IPS-11a (cell line): Measurements from ENCODE around the gene SPOCK1.

ENCODE experiments used
- H3K4me3 ChIP-seq: one replicate; pipeline ENCODE4 v1.5.1; 2013; ENCODE audit warnings: low read depth, low read length, control low read depth

SPOCK1 gene

GRCh38 chr5:137335493-137335892, 163.6 kb downstream of the SPOCK1 start:
- H3K4me3 ChIP-seq: no peak overlapping the region

GRCh38 chr5:137333928-137334327, 165.2 kb downstream of the SPOCK1 start:
- no peak overlapping the region for H3K4me3 ChIP-seq

GRCh38 chr5:137333475-137333874, 165.7 kb downstream of the SPOCK1 start:
- no peak overlapping the region for H3K4me3 ChIP-seq

- H3K4me3 ChIP-seq: no peak overlapping the region
Measured at GRCh38 chr5:137332296-137332695, 166.8 kb downstream of the SPOCK1 start.

GRCh38 chr5:137329586-137330296, 169.4 kb downstream of the SPOCK1 start:
- H3K4me3 ChIP-seq: no peak overlapping the region

GRCh38 chr5:137328991-137329390, 170.1 kb downstream of the SPOCK1 start:
- H3K4me3 ChIP-seq: no peak overlapping the region

- H3K4me3 ChIP-seq: no peak overlapping the region
Measured at GRCh38 chr5:137328463-137328862, 170.7 kb downstream of the SPOCK1 start.

- H3K4me3 ChIP-seq: no peak overlapping the region
Measured at GRCh38 chr5:137325721-137326120, 173.4 kb downstream of the SPOCK1 start.

- no peak overlapping the region for H3K4me3 ChIP-seq
Measured at GRCh38 chr5:137320056-137321045, 178.8 kb downstream of the SPOCK1 start.

- H3K4me3 ChIP-seq: no peak overlapping the region
Measured at GRCh38 chr5:137318027-137318426, 181.1 kb downstream of the SPOCK1 start.

GRCh38 chr5:137316346-137316736, 182.8 kb downstream of the SPOCK1 start:
- no peak overlapping the region for H3K4me3 ChIP-seq

- no peak overlapping the region for H3K4me3 ChIP-seq
Measured at GRCh38 chr5:137315534-137316345, 183.4 kb downstream of the SPOCK1 start.

- H3K4me3 ChIP-seq: no peak overlapping the region
Measured at GRCh38 chr5:137315109-137315508, 184.0 kb downstream of the SPOCK1 start.

GRCh38 chr5:137313526-137314175, 185.5 kb downstream of the SPOCK1 start:
- no peak overlapping the region for H3K4me3 ChIP-seq

GRCh38 chr5:137312011-137312410, 187.1 kb downstream of the SPOCK1 start:
- no peak overlapping the region for H3K4me3 ChIP-seq

GRCh38 chr5:137310051-137310730, 188.9 kb downstream of the SPOCK1 start:
- no peak overlapping the region for H3K4me3 ChIP-seq

GRCh38 chr5:137309290-137309689, 189.8 kb downstream of the SPOCK1 start:
- H3K4me3 ChIP-seq: no peak overlapping the region

- H3K4me3 ChIP-seq: no peak overlapping the region
Measured at GRCh38 chr5:137308311-137308710, 190.8 kb downstream of the SPOCK1 start.

GRCh38 chr5:137306903-137307302, 192.2 kb downstream of the SPOCK1 start:
- H3K4me3 ChIP-seq: no peak overlapping the region

GRCh38 chr5:137305971-137306602, 193.0 kb downstream of the SPOCK1 start:
- H3K4me3 ChIP-seq: no peak overlapping the region
